ENCODE results near the gene IL17REL. TPM values are rescaled to one million over a fixed set of nuclear protein-coding genes. Genes with fewer than 3 reads are reported as not detected.

Gene IL17REL
- total and polyA plus RNA-seq, 2 of the 13 experiments (the other 11 are each of a cell fraction or from before 2014, with no cell fraction given), result not detected

DNA sequence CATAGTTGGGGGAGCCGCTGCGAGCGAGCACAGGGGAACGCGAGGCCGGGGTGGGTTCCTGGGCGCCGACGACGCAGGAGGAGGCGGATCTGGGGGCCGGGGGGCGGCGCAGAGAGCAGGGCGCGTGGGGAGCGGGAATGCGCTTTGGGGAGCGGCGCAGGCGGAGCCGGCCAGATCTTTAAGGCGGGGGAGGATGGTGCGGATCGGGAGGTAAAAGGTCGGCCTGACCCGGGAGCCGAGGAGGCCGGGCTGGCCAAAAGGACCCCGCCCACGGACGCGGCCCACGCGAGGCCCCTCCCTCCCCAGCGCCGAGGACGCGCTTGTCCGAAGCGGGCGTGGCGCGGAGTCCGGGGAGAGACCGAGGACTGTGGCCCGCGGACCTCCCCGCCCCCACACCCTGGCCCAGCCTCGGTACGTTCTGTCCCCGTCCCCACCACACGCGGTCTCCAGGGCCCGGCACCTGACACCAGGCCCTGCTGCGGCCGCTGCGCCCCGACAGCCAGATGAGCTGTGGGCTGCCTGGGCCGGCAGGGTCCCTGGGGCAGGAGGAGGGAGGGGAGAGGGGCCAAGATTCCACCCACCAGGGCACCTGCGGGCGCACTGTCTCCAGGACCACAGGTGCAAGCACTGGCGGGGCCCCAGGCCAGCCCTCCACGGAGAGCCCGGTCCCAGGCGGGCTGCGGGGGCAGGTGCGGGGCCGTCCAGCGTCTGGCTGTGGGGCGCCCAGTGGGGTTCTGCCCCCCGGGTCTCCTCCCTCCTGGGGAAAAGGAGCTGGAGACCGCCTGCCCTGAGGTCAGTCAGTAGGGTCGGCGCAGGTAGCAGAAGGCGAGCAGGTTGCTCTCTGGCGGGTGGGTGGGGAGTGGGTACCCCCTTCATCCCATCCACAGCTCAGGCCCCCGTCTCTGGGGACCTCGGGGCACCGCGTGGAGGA is 41.1 kb downstream of the IL17REL start (continued):
- no peak for TF ChIP-seq IRX3 (CRISPR knock-in tag; IDR thresholded peaks at IDR 0.05; ENCODE audit: borderline replicate concordance, low read depth)
- TF ChIP-seq PLRG1 (conservative IDR thresholded peaks at IDR 0.05), result no peak
- TF ChIP-seq ZNF296 (CRISPR knock-in tag; conservative IDR thresholded peaks at IDR 0.05), result no peak
- TF ChIP-seq, protein P1, sequence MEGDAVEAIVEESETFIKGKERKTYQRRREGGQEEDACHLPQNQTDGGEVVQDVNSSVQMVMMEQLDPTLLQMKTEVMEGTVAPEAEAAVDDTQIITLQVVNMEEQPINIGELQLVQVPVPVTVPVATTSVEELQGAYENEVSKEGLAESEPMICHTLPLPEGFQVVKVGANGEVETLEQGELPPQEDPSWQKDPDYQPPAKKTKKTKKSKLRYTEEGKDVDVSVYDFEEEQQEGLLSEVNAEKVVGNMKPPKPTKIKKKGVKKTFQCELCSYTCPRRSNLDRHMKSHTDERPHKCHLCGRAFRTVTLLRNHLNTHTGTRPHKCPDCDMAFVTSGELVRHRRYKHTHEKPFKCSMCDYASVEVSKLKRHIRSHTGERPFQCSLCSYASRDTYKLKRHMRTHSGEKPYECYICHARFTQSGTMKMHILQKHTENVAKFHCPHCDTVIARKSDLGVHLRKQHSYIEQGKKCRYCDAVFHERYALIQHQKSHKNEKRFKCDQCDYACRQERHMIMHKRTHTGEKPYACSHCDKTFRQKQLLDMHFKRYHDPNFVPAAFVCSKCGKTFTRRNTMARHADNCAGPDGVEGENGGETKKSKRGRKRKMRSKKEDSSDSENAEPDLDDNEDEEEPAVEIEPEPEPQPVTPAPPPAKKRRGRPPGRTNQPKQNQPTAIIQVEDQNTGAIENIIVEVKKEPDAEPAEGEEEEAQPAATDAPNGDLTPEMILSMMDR (CRISPR knock-in tag; IDR thresholded peaks at IDR 0.05), result no peak
- TF ChIP-seq, protein P2, sequence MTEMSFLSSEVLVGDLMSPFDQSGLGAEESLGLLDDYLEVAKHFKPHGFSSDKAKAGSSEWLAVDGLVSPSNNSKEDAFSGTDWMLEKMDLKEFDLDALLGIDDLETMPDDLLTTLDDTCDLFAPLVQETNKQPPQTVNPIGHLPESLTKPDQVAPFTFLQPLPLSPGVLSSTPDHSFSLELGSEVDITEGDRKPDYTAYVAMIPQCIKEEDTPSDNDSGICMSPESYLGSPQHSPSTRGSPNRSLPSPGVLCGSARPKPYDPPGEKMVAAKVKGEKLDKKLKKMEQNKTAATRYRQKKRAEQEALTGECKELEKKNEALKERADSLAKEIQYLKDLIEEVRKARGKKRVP (CRISPR knock-in tag; IDR thresholded peaks at IDR 0.05), result no peak
- no peak for TF ChIP-seq ZNF17 (CRISPR knock-in tag; IDR thresholded peaks at IDR 0.05)
- no peak for TF ChIP-seq REPIN1 (CRISPR knock-in tag; IDR thresholded peaks at IDR 0.05; ENCODE audit: borderline replicate concordance, low read depth)
- TF ChIP-seq, protein P3, sequence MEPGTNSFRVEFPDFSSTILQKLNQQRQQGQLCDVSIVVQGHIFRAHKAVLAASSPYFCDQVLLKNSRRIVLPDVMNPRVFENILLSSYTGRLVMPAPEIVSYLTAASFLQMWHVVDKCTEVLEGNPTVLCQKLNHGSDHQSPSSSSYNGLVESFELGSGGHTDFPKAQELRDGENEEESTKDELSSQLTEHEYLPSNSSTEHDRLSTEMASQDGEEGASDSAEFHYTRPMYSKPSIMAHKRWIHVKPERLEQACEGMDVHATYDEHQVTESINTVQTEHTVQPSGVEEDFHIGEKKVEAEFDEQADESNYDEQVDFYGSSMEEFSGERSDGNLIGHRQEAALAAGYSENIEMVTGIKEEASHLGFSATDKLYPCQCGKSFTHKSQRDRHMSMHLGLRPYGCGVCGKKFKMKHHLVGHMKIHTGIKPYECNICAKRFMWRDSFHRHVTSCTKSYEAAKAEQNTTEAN (CRISPR knock-in tag; conservative IDR thresholded peaks at IDR 0.05), result no peak
- TF ChIP-seq, protein P4, sequence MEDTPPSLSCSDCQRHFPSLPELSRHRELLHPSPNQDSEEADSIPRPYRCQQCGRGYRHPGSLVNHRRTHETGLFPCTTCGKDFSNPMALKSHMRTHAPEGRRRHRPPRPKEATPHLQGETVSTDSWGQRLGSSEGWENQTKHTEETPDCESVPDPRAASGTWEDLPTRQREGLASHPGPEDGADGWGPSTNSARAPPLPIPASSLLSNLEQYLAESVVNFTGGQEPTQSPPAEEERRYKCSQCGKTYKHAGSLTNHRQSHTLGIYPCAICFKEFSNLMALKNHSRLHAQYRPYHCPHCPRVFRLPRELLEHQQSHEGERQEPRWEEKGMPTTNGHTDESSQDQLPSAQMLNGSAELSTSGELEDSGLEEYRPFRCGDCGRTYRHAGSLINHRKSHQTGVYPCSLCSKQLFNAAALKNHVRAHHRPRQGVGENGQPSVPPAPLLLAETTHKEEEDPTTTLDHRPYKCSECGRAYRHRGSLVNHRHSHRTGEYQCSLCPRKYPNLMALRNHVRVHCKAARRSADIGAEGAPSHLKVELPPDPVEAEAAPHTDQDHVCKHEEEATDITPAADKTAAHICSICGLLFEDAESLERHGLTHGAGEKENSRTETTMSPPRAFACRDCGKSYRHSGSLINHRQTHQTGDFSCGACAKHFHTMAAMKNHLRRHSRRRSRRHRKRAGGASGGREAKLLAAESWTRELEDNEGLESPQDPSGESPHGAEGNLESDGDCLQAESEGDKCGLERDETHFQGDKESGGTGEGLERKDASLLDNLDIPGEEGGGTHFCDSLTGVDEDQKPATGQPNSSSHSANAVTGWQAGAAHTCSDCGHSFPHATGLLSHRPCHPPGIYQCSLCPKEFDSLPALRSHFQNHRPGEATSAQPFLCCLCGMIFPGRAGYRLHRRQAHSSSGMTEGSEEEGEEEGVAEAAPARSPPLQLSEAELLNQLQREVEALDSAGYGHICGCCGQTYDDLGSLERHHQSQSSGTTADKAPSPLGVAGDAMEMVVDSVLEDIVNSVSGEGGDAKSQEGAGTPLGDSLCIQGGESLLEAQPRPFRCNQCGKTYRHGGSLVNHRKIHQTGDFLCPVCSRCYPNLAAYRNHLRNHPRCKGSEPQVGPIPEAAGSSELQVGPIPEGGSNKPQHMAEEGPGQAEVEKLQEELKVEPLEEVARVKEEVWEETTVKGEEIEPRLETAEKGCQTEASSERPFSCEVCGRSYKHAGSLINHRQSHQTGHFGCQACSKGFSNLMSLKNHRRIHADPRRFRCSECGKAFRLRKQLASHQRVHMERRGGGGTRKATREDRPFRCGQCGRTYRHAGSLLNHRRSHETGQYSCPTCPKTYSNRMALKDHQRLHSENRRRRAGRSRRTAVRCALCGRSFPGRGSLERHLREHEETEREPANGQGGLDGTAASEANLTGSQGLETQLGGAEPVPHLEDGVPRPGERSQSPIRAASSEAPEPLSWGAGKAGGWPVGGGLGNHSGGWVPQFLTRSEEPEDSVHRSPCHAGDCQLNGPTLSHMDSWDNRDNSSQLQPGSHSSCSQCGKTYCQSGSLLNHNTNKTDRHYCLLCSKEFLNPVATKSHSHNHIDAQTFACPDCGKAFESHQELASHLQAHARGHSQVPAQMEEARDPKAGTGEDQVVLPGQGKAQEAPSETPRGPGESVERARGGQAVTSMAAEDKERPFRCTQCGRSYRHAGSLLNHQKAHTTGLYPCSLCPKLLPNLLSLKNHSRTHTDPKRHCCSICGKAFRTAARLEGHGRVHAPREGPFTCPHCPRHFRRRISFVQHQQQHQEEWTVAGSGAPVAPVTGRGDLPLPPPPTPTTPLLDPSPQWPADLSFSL (CRISPR knock-in tag; IDR thresholded peaks at IDR 0.05), result no peak; the same call in none of the 2 replicates
- TF ChIP-seq, protein P5, sequence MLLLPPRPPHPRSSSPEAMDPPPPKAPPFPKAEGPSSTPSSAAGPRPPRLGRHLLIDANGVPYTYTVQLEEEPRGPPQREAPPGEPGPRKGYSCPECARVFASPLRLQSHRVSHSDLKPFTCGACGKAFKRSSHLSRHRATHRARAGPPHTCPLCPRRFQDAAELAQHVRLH (CRISPR knock-in tag; IDR thresholded peaks at IDR 0.05; ENCODE audit: borderline replicate concordance, low read depth), result no peak
- TF ChIP-seq U2AF1 (optimal IDR thresholded peaks at IDR 0.05; ENCODE audit: low read depth, low read length), result no peak
- TF ChIP-seq, protein P6, sequence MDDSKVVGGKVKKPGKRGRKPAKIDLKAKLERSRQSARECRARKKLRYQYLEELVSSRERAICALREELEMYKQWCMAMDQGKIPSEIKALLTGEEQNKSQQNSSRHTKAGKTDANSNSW (CRISPR knock-in tag; IDR thresholded peaks at IDR 0.05; ENCODE audit: borderline replicate concordance), result no peak
- no peak for TF ChIP-seq ZNF260 (CRISPR knock-in tag; IDR thresholded peaks at IDR 0.05; ENCODE audit: borderline replicate concordance, low read depth)
- no peak for TF ChIP-seq ZFAT (CRISPR knock-in tag; conservative IDR thresholded peaks at IDR 0.05)
- TF ChIP-seq, protein P7, sequence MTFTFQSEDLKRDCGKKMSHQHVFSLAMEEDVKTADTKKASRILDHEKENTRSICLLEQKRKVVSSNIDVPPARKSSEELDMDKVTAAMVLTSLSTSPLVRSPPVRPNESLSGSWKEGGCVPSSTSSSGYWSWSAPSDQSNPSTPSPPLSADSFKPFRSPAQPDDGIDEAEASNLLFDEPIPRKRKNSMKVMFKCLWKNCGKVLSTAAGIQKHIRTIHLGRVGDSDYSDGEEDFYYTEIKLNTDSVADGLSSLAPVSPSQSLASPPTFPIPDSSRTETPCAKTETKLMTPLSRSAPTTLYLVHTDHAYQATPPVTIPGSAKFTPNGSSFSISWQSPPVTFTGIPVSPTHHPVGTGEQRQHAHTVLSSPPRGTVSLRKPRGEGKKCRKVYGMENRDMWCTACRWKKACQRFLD (CRISPR knock-in tag; IDR thresholded peaks at IDR 0.05; ENCODE audit: borderline replicate concordance), result no peak

Measured in HepG2 (cell line).